GM23248 (cell line): Measurements from ENCODE around the gene TOMM70. TPM values are rescaled to one million over a fixed set of nuclear protein-coding genes. Genes with fewer than 3 reads are reported as not detected.

Experiments
- DNase-seq: peaks from one replicate; pipeline ENCODE4 v3.0.0-alpha.2; 2015
- H2AFZ ChIP-seq: fragments of 200-600 bp; sonication (generic); 2 replicates; pipeline ENCODE4 v1.6.1; 2016; ENCODE audit warnings: antibody characterized with exemption
- H3F3A ChIP-seq: fragments of 200-600 bp; sonication (generic); 2 replicates; pipeline ENCODE4 v1.6.1; 2016; ENCODE audit warnings: mild to moderate bottlenecking, antibody characterized with exemption, mixed run types; ENCODE audit not compliant: insufficient read depth
- H3K27ac ChIP-seq: fragments of 200-600 bp; sonication (generic); 2 replicates; pipeline ENCODE4 v1.5.1; 2016; ENCODE audit warnings: mild to moderate bottlenecking
- H3K27me3 ChIP-seq: fragments of 200-600 bp; sonication (generic); replicated peaks from 2 replicates; pipeline ENCODE4 v1.6.1; 2016; ENCODE audit warnings: mild to moderate bottlenecking; ENCODE audit not compliant: insufficient read depth
- H3K36me3 ChIP-seq: fragments of 200-600 bp; sonication (generic); 2 replicates; pipeline ENCODE4 v1.6.1; 2016; ENCODE audit warnings: low read depth, mild to moderate bottlenecking
- H3K4me1 ChIP-seq: fragments of 200-600 bp; sonication (generic); 2 replicates; pipeline ENCODE4 v1.6.1; 2016; ENCODE audit warnings: mild to moderate bottlenecking; ENCODE audit not compliant: insufficient read depth
- H3K4me2 ChIP-seq: fragments of 200-600 bp; sonication (generic); one replicate; pipeline ENCODE4 v1.6.1; 2016; ENCODE audit warnings: mild to moderate bottlenecking; ENCODE audit not compliant: unreplicated experiment
- H3K4me3 ChIP-seq: fragments of 200-600 bp; sonication (generic); 2 replicates; pipeline ENCODE4 v1.5.1; 2016; ENCODE audit warnings: mild to moderate bottlenecking
- H3K79me2 ChIP-seq: fragments of 200-600 bp; sonication (generic); 2 replicates; pipeline ENCODE4 v1.6.1; 2016; ENCODE audit warnings: mild to moderate bottlenecking; ENCODE audit not compliant: insufficient read depth
- H3K9ac ChIP-seq: fragments of 200-600 bp; sonication (generic); 2 replicates; pipeline ENCODE4 v1.6.1; 2016; ENCODE audit warnings: mild to moderate bottlenecking
- H3K9me2 ChIP-seq: fragments of 200-600 bp; sonication (generic); 2 replicates; pipeline ENCODE4 v1.6.1; 2016; ENCODE audit warnings: mixed run types, mild to moderate bottlenecking, moderate library complexity; ENCODE audit not compliant: insufficient read depth
- H3K9me3 ChIP-seq: fragments of 200-600 bp; sonication (generic); one replicate; pipeline ENCODE4 v1.6.1; 2017; ENCODE audit warnings: low read depth
- H4K20me1 ChIP-seq: fragments of 200-600 bp; sonication (generic); 2 replicates; pipeline ENCODE4 v1.6.0; 2016; ENCODE audit not compliant: insufficient read depth
- EZH2 ChIP-seq: fragments of 200-600 bp; sonication (generic); IDR thresholded peaks from 2 replicates; pipeline ENCODE4 v1.6.1; 2018; ENCODE audit warnings: antibody characterized with exemption, mild to moderate bottlenecking; ENCODE audit not compliant: insufficient read depth, poor library complexity, severe bottlenecking
- EZH2phosphoT487 ChIP-seq: fragments of 200-600 bp; sonication (generic); IDR thresholded peaks from 2 replicates; pipeline ENCODE4 v1.6.1; 2018; ENCODE audit warnings: antibody characterized with exemption, moderate library complexity, mild to moderate bottlenecking, low read depth; ENCODE audit not compliant: insufficient read depth
- WGBS, 2 experiments: methylation state at CpG; one replicate each; pipeline ENCODE4 v1.1.6; 2015 to 2017; ENCODE audit warnings: low lambda C conversion rate in 2 of 2, low coverage in 1 of 2; ENCODE audit errors: missing lambda C conversion rate in 2 of 2; 5-methylcytosine and 5-hydroxymethylcytosine counted together
- in situ Hi-C: fragments of 300-500 bp; cut with MboI; formaldehyde crosslinking; loops from 2 replicates; pipeline ENCODE4 v1.15.0; 2020
- polyA plus RNA-seq: library from polyadenylated mRNA; unstranded; fragments of >200 nt; fragmentation: Nextera tagmentation; extraction: Ambion mirVana; gene quantifications from 2 replicates; pipeline ENCODE4 v1.2.1, GENCODE V29; 2016
- total RNA-seq: library from RNA; depleted of rRNA; stranded (reverse); fragments of >200 nt; shearing (Covaris generic); gene quantifications from 2 replicates; pipeline ENCODE4 v1.2.3, GENCODE V29; 2014

The TOMM70 gene
- total and polyA plus RNA-seq, 2 experiments from 2014 or later: 21.5 to 50.7 TPM

DNA sequence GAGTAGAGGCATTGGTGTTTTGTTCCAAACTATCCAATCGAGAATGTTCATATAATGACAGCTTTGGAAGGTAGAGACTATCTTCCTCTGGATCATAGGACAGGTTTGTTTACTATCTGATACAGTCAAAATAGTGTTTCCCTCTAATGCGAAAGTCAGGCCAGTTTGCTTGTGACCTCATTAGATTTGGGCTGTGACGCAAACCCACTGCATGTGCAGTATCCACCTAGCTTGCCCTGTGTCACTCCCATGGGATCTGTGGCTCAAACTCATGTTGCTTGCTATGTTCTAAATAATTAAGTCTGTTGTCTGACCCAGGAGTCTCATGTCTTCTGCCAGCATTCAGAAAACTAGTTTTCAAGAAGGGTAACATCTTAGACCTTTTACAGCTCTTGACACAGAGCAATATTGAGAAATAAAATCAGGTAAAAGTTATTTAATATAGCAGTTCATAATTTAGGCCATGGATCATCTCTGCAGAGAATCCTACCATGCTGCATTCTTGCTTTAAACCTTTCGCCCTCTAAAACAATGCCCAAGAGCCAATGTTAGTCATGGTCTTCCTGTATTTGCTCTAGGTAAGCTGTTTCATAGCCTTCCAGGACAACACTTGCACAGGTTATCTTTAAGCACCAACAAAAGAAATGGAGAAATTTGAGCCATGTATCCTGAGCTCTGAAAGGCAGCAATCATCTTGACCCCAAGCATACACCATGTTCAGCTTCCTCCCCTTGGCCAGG lies 40.0 kb downstream of the TOMM70 start:
- H3K4me1 ChIP-seq: no peaks in the 10 kb centered on the region
- H3K36me3 ChIP-seq: peaks cover 36% of the 10 kb centered on the region
- H3K79me2 ChIP-seq: no peaks in the 10 kb centered on the region; the same call in 1 of the 2 replicates
- no peak overlapping the region for H3K4me2 ChIP-seq
- no peak overlapping the region for H3K9ac ChIP-seq
- no peaks in the 10 kb centered on the region for H3K27me3 ChIP-seq
- no peak overlapping the region for H3K27ac ChIP-seq
- no peak for DNase-seq
- in situ Hi-C loops: no loop called here
- H3K4me3 ChIP-seq: no peak overlapping the region
- 83 to 86% methylated on average over 4 of the region's 4 CpGs for WGBS, 2 experiments
- no peaks in the 10 kb centered on the region for H4K20me1 ChIP-seq
- no peaks in the 10 kb centered on the region for H3K9me3 ChIP-seq
- no peak for TF ChIP-seq EZH2phosphoT487
- TF ChIP-seq EZH2: no peak
- H2AFZ ChIP-seq: no peak overlapping the region
- H3K9me2 ChIP-seq: no peaks in the 10 kb centered on the region
- peaks cover 18% of the 10 kb centered on the region; the same call in 1 of the 2 replicates for H3F3A ChIP-seq

DNA sequence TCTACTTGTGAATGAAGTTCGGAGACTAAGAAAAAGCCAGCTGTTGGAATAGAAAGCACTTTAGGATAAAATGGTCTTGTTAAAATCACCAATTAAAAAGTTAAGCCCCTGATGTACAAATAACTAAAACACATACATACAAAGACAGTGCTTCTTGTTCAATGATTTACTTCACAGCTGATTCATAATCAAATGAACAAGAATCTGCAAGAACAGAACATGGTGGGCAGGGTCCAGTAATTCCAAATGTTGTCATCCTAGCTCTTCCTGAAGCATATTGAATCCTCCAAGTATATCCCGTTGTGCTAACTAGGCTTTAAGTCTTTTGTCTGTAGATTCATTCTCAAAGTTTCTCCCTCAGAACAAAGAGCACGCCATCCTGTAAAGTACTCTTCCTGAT lies 41.9 kb downstream of the TOMM70 start:
- Histone ChIP-seq H3K27ac (no peak overlapping the region), H2AFZ (no peak overlapping the region), H4K20me1 (no peaks in the 10 kb centered on the region), H3K4me2 (no peak overlapping the region), H3K27me3 (no peaks in the 10 kb centered on the region), H3K9me2 (no peaks in the 10 kb centered on the region), H3K4me1 (no peaks in the 10 kb centered on the region), H3K79me2 (no peaks in the 10 kb centered on the region), H3F3A (peaks cover 18% of the 10 kb centered on the region; the same call in 1 of the 2 replicates), H3K36me3 (peaks cover 21% of the 10 kb centered on the region), H3K9ac (no peak overlapping the region), H3K4me3 (no peak overlapping the region), H3K9me3 (no peaks in the 10 kb centered on the region)
- 60 to 61% methylated on average over 3 of the region's 3 CpGs for WGBS, 2 experiments
- in situ Hi-C loops: no loop called here
- DNase-seq: no peak
- no peak for TF ChIP-seq EZH2phosphoT487
- no peak for TF ChIP-seq EZH2

DNA sequence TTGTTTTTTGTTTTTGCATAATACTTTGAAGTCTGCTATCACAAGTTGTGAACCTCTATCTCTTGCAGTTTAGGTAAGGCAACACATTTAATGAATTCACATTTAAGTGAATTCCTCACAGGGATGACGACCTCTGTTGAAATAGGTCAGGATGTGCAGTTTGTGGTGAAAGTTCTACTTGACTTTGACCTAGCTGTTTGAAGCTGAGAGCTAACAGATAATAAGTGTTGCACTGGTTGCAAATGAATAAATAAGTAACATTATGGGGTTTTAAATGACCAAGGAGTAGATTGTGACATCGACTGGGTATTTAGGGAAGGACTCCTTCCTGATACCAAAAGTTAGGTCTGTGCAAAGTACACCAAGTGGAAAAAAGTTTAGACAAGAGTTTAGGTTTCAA lies 42.5 kb downstream of the TOMM70 start:
- DNase-seq: no peak
- no peak overlapping the region for H3K4me3 ChIP-seq
- no peaks in the 10 kb centered on the region for H3K79me2 ChIP-seq
- H3K27ac ChIP-seq: no peak overlapping the region
- peaks cover 20% of the 10 kb centered on the region for H3K36me3 ChIP-seq
- H2AFZ ChIP-seq: no peak overlapping the region
- WGBS, 2 experiments: 77 to 84% methylated on average over 2 of the region's 2 CpGs
- no peak for TF ChIP-seq EZH2phosphoT487
- no peak for TF ChIP-seq EZH2
- peaks cover 18% of the 10 kb centered on the region; the same call in 1 of the 2 replicates for H3F3A ChIP-seq
- in situ Hi-C loops: no loop called here
- no peak overlapping the region for H3K9ac ChIP-seq
- H3K27me3 ChIP-seq: no peaks in the 10 kb centered on the region
- no peaks in the 10 kb centered on the region for H3K9me2 ChIP-seq
- H3K4me1 ChIP-seq: no peaks in the 10 kb centered on the region
- no peaks in the 10 kb centered on the region for H3K9me3 ChIP-seq
- H3K4me2 ChIP-seq: no peak overlapping the region
- H4K20me1 ChIP-seq: no peaks in the 10 kb centered on the region

DNA sequence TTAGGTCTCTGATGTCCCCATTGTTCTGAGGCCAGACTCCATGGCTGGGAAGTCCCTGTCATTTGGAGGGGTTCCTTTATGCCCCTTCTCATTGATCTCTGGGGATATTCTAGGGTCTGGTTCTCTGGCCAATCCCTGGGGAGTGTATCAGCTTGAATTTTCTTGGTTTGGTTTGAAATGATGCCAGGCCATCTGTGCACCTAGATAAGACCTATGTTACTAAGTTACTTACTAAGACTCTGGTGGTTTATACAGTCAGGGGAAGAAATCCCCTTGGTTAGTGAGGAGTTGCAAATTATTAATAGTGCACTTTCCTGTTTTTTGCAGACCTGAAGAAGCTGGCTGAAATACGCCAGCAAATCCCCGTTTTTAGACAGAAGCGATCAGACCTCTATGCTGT lies 46.0 kb downstream of the TOMM70 start:
- no peak overlapping the region for H3K4me3 ChIP-seq
- H2AFZ ChIP-seq: no peak overlapping the region
- H3K79me2 ChIP-seq: no peaks in the 10 kb centered on the region
- no peaks in the 10 kb centered on the region for H3K9me2 ChIP-seq
- no peaks in the 10 kb centered on the region for H3K9me3 ChIP-seq
- no peaks in the 10 kb centered on the region for H4K20me1 ChIP-seq
- H3K4me2 ChIP-seq: no peak overlapping the region
- H3K27me3 ChIP-seq: no peaks in the 10 kb centered on the region
- DNase-seq: no peak
- 95 to 100% methylated on average over 3 of the region's 3 CpGs for WGBS, 2 experiments
- in situ Hi-C loops: no loop called here
- no peaks in the 10 kb centered on the region for H3K4me1 ChIP-seq
- no peak overlapping the region for H3K27ac ChIP-seq
- no peak for TF ChIP-seq EZH2
- no peak for TF ChIP-seq EZH2phosphoT487
- H3F3A ChIP-seq: peaks cover 17% of the 10 kb centered on the region; the same call in 1 of the 2 replicates
- H3K9ac ChIP-seq: no peak overlapping the region
- 0 out of 2 replicates have a peak, but pooled peaks cover 8% of the 10 kb centered on the region for H3K36me3 ChIP-seq
